Measurements from ENCODE around the gene RYR2. TPM values are rescaled to one million over a fixed set of nuclear protein-coding genes. Genes with fewer than 3 reads are reported as not detected.

The RYR2 gene
- total RNA-seq, 1 experiment from 2014 or later: not detected

GRCh38 chr1:237717106-237717505 is 675.1 kb downstream of the RYR2 start:
- no peak for DNase-seq (ENCODE audit: low spot score)

GRCh38 chr1:237730826-237731350 is 688.9 kb downstream of the RYR2 start:
- no peak for DNase-seq (ENCODE audit: low spot score)

GRCh38 chr1:237732657-237733056 is 690.7 kb downstream of the RYR2 start:
- no peak for DNase-seq (ENCODE audit: low spot score)

- DNase-seq (ENCODE audit: low spot score): no peak
These were observed 694.5 kb downstream of the RYR2 start for GRCh38 chr1:237736372-237737029.

- no peak for DNase-seq (ENCODE audit: low spot score)
These were observed 695.5 kb downstream of the RYR2 start for GRCh38 chr1:237737448-237737847.

GRCh38 chr1:237737938-237738610 is 696.1 kb downstream of the RYR2 start:
- DNase-seq (ENCODE audit: low spot score): no peak

GRCh38 chr1:237740846-237741245 is 698.9 kb downstream of the RYR2 start:
- DNase-seq (ENCODE audit: low spot score): no peak

- DNase-seq (ENCODE audit: low spot score): no peak
These were observed 703.6 kb downstream of the RYR2 start for GRCh38 chr1:237745545-237745944.

- no peak for DNase-seq (ENCODE audit: low spot score)
These were observed 706.4 kb downstream of the RYR2 start for GRCh38 chr1:237748171-237748960.

GRCh38 chr1:237749122-237749521 is 707.1 kb downstream of the RYR2 start:
- DNase-seq (ENCODE audit: low spot score): no peak

- no peak for DNase-seq (ENCODE audit: low spot score)
These were observed 709.1 kb downstream of the RYR2 start for GRCh38 chr1:237751090-237751489.

GRCh38 chr1:237754627-237755026 is 712.6 kb downstream of the RYR2 start:
- DNase-seq (ENCODE audit: low spot score): no peak

- no peak for DNase-seq (ENCODE audit: low spot score)
These were observed 714.5 kb downstream of the RYR2 start for GRCh38 chr1:237756304-237756967.

- no peak for DNase-seq (ENCODE audit: low spot score)
These were observed 717.4 kb downstream of the RYR2 start for GRCh38 chr1:237759377-237759776.

- DNase-seq (ENCODE audit: low spot score): peak; percentile 1
These were observed 719.0 kb downstream of the RYR2 start for GRCh38 chr1:237760951-237761350.

GRCh38 chr1:237763137-237763536 is 721.2 kb downstream of the RYR2 start:
- no peak for DNase-seq (ENCODE audit: low spot score)

GRCh38 chr1:237763751-237764150 is 721.8 kb downstream of the RYR2 start:
- DNase-seq (ENCODE audit: low spot score): no peak

- DNase-seq (ENCODE audit: low spot score): no peak
These were observed 727.9 kb downstream of the RYR2 start for GRCh38 chr1:237769916-237770315.

- no peak for DNase-seq (ENCODE audit: low spot score)
These were observed 730.0 kb downstream of the RYR2 start for GRCh38 chr1:237772009-237772408.

GRCh38 chr1:237774246-237774645 is 732.3 kb downstream of the RYR2 start:
- DNase-seq (ENCODE audit: low spot score): no peak

GRCh38 chr1:237779356-237779755 is 737.4 kb downstream of the RYR2 start:
- no peak for DNase-seq (ENCODE audit: low spot score)
